ENCODE data around the gene MCRIP2. TPM values are rescaled to one million over a fixed set of nuclear protein-coding genes. Genes with fewer than 3 reads are reported as not detected.
A peak's percentile ranks its signal among the peaks of the same experiment; 100 is the strongest.
"Not testable (repeated sequence)": the region's sequence is repeated elsewhere in the genome, so short reads cannot be mapped to it uniquely, and the experiment has no call there.

The MCRIP2 gene, protein sequence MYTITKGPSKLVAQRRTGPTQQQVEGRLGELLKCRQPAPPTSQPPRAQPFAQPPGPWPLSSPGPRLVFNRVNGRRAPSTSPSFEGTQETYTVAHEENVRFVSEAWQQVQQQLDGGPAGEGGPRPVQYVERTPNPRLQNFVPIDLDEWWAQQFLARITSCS
- total RNA-seq, result 10 to 100 TPM; 15.7 to 17.1 TPM
- total RNA-seq, result 6.6 to 17.7 reads per million in 2 donors

DNA sequence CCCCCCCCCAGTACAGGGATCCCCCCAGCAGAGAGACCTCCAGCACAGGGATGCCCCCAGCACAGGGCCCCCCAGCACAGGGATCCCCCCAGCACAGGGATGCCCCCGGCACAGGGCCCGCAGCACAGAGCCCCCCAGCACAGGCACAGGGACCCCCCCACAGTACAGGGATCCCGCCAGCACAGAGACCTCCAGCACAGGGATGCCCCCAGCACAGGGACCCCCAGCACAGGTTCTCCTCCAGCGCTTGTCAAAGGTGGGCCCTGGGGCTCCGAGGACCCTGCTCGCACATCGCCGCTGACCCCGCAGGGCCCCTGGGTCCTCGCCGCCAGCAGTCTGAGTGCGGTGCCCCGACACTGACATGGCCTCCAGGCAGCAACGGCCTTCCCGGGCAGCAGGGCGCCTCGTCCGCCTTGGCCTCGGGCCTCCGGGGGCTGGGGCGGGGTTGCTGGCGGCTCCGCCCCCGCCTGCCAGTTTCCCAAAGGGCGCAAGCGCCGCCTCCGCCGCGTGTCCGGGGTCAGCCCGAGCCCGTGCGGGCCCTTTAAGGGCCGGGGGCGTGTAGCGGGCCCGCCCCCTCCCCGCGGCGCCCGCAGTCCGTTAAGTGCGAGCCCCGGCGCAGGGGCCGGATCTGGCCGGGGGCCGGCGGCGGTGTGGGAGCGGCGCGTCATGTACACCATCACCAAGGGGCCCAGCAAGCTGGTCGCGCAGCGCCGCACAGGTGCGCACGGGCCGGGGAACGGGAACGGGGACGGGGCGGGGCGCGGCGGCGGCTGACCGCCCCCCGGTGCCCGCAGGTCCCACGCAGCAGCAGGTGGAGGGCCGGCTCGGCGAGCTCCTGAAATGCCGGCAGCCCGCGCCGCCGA, at the start of gene MCRIP2:
TSS of gene MCRIP2 (plus strand) at position 503 of the 863 bp plus-strand sequence. CDS start at position 667, 164 bp downstream.
- H3K4me1 Mint-ChIP-seq, result peaks cover 12% of the 10 kb centered on the region

DNA sequence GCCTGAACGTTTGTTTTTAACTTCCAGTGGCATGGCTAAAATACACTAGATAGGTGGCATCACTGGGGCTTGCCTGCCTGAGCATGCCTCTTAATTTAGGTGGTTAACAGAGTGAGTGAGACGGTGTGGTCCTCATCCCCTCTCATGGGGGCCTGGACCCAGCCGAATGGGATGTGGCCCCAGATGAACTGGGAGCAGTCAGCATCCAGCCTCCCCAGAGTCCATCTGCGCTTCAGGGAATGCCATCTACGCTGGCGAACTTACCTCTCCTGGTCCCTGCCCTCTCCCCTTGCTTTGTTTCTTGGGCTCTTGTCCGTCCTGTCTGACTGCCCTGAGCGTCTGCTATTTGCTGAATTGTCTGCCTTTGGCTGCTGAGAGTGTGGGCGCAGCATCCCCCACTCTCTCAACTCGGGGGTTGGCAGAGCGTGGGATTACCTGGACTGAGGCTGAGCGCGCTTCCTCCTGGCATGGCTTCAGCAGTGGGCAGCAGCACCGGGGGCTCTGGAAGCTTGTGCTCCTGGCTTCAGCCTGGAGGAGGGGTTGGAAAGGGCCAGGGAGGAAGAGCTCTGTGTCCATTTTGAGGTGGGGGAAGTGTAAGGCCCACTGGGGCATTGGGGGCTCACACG, 49.6 kb upstream of the MCRIP2 start:
- no peak for DNase-seq
- H3K9me3 ChIP-seq (ENCODE audit: control insufficient read depth, low read length, poor library complexity, severe bottlenecking), result no peaks in the 10 kb centered on the region
- Mint-ChIP-seq H3K4me1 (peaks cover 39% of the 10 kb centered on the region), H3K27ac (peak overlapping the region; percentile 93), H3K36me3 (ENCODE audit: low read depth) (peaks cover 3% of the 10 kb centered on the region), H3K4me3 (peak overlapping the region; percentile 98), H3K27me3 (no peaks in the 10 kb centered on the region)
- ATAC-seq, result no peak

More for the DNA sequence above, at the start of gene MCRIP2:
- peak within 1 kb of the TSS; percentile 76 for H3K4me3 Mint-ChIP-seq
- peaks cover 4% of the 10 kb centered on the region for H3K27me3 Mint-ChIP-seq
- H3K36me3 Mint-ChIP-seq (ENCODE audit: low read depth), result peaks cover 2% of the 10 kb centered on the region
- ATAC-seq (peak; percentile 33), DNase-seq (peak in 2 of 3 donors; percentile 52 to 57)
- peak within 1 kb of the TSS; percentile 41 for H3K27ac Mint-ChIP-seq
- no peaks in the 10 kb centered on the region for H3K9me3 ChIP-seq (ENCODE audit: control insufficient read depth, low read length, poor library complexity, severe bottlenecking)

DNA sequence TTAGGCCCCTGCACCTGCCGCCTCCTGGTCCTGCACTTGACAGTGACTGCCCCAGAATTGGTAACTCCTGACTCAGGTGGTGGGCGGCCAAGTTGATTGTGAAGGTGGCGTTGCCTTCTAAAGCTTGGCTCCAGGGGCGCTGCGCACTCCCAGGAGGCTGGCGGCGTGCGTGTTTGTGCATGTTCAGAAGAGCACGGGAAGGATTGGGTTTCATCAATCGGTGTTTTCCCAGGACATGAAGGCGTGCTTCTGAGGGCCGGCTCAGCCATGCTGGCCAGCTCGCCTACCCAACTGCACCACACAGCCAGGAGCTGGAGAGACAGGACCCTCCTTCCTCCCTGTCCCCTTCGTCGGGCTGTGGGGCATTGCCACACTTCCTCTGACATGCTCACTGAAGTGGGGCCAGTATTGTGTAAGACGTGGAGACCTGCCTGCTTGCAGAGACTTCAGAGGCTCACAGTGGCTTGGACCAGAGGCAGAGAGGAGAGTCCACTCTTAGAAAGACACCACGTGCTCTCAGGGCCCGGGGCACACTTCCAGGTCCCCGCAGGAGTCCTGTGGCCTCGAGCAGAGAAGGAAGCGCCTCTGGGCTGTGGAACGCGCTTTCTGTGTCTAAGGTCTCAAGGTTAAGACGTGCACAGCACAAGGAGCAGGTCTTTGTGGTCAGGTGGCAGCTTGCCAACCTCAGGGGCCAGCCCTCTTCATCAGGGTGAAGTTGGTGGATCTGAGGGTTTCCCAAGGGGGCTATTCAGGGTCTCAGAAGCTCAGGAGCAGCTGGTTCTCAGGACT, 48.9 kb upstream of the MCRIP2 start:
- H3K27ac Mint-ChIP-seq, result peak overlapping the region; percentile 93
- no peak for ATAC-seq

DNA sequence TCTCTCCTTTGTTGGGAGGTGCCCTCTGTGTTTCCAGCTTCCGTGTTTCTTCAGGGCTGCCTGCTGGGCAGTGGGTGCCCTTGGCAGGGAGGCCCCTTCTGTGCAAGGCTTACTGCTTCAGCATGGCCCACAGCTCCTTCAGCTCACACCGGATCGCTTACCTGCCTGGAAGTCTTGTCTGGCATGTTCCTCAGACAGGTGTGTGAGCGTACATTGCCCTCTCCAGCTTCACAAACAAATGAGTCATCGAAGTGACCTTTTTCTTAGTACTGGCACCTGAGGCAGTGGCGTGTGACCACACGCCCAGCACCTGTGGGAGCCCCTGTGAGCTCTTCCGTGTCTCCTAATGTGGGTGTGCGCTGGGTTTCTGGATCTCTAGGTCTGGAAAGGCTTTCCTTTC, 48.2 kb upstream of the MCRIP2 start:
- Mint-ChIP-seq H3K27ac (no peak overlapping the region), H3K4me1 (peaks cover 33% of the 10 kb centered on the region), H3K36me3 (ENCODE audit: low read depth) (peaks cover 3% of the 10 kb centered on the region), H3K27me3 (no peaks in the 10 kb centered on the region), H3K4me3 (no peak overlapping the region)
- no peak for DNase-seq
- ATAC-seq, result no peak
- no peaks in the 10 kb centered on the region for H3K9me3 ChIP-seq (ENCODE audit: control insufficient read depth, low read length, poor library complexity, severe bottlenecking)

More for the DNA sequence above, 48.9 kb upstream of the MCRIP2 start:
- H3K4me1 Mint-ChIP-seq, result peaks cover 36% of the 10 kb centered on the region
- H3K27me3 Mint-ChIP-seq, result no peaks in the 10 kb centered on the region
- no peak overlapping the region for H3K4me3 Mint-ChIP-seq
- no peaks in the 10 kb centered on the region for H3K9me3 ChIP-seq (ENCODE audit: control insufficient read depth, low read length, poor library complexity, severe bottlenecking)
- H3K36me3 Mint-ChIP-seq (ENCODE audit: low read depth), result peaks cover 3% of the 10 kb centered on the region
- no peak for DNase-seq

DNA sequence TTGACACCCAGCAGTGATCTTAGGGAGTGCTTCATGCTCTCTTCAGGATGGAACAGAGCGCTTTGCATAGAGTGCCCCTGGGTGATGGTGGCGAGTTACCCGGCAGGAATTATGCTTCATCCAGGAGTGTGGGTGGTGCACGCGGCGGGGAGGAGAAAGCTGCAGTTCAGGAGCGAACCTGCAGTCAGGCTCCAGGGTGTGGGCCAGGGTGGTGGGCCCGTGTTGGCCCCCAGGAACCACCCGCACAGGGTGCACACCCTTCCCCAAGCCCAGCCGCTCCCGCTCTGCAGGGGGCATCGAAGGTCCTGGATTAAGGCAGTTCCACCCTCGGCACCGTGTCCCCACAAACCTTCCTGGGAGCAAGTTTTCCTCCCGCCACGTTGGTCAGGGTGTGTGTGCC, 47.8 kb upstream of the MCRIP2 start:
- ATAC-seq (no peak), DNase-seq (no peak)
- no peak overlapping the region for H3K4me3 Mint-ChIP-seq
- peaks cover 3% of the 10 kb centered on the region for H3K36me3 Mint-ChIP-seq (ENCODE audit: low read depth)
- H3K4me1 Mint-ChIP-seq, result peaks cover 31% of the 10 kb centered on the region
- H3K27me3 Mint-ChIP-seq, result no peaks in the 10 kb centered on the region
- no peak overlapping the region for H3K27ac Mint-ChIP-seq
- H3K9me3 ChIP-seq (ENCODE audit: control insufficient read depth, low read length, poor library complexity, severe bottlenecking), result no peaks in the 10 kb centered on the region

DNA sequence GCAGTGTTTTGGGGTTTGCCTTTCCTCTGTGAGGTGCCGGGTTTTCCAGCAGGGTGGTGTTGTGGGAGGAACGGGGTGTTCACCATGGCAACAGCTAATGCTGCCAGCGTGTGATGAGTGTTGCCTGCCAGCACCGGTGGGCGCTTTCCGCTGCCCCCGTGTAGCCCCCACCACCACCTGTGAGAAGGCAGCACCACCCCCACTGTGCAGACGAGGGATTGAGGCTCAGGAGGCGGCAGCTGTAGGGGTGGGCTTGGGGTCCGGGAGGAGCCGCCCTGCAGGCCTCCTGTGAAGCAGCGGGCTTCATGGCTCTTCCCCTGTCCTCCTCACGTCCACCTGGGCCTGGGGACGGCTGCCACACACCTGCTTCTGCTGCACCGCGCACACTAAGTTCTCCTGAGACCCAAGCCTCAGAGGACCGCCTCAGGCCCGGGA, 46.5 kb upstream of the MCRIP2 start:
- Mint-ChIP-seq H3K27ac (peak overlapping the region; percentile 60), H3K27me3 (no peaks in the 10 kb centered on the region), H3K36me3 (ENCODE audit: low read depth) (no peaks in the 10 kb centered on the region), H3K4me1 (peaks cover 29% of the 10 kb centered on the region), H3K4me3 (no peak overlapping the region)
- ATAC-seq (no peak), DNase-seq (no peak)
- H3K9me3 ChIP-seq (ENCODE audit: control insufficient read depth, low read length, poor library complexity, severe bottlenecking), result no peaks in the 10 kb centered on the region

DNA sequence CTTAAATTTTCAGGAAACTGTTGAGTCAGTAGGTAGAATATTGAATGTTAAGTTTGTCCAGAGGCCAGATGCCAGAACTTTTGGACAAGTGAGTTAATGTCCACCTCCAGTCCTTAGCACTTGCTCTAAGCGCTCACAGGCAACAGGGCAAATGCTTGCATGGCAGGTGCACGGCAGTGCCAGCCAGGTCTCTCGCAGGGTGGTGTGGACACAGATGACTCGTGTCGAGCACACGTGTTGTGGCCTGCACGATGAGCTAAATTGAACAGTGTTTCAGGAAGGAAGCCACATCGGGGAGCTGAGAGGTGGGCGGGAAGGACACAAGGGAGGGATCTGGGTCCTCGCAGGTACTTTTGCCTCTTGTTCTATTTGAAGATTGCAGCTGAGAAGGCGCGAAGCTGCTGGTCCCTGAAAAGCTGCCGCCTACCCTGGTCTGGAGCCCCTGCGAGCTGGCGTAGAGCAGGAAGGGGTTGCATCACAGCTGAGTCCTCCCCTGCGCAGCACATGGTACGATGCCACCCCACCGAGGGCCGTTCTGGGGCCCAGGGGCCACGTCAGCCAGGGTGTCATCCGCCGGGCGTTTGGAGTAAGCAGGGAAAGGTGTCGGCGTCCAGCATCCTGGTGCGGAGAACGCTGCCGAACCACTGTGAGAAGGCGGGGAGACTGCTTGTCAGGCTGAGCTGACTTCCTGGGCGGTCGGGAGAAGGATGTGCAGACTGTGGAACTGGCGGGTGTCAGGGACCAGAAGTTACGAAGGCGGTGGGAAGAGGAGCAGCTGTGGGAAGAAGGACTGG, 45.5 kb upstream of the MCRIP2 start:
- ATAC-seq (no peak), DNase-seq (no peak)
- peaks cover 22% of the 10 kb centered on the region for H3K4me1 Mint-ChIP-seq
- H3K27ac Mint-ChIP-seq, result no peak overlapping the region
- no peaks in the 10 kb centered on the region for H3K9me3 ChIP-seq (ENCODE audit: control insufficient read depth, low read length, poor library complexity, severe bottlenecking)
- H3K36me3 Mint-ChIP-seq (ENCODE audit: low read depth), result no peaks in the 10 kb centered on the region
- H3K27me3 Mint-ChIP-seq, result no peaks in the 10 kb centered on the region
- no peak overlapping the region for H3K4me3 Mint-ChIP-seq

DNA sequence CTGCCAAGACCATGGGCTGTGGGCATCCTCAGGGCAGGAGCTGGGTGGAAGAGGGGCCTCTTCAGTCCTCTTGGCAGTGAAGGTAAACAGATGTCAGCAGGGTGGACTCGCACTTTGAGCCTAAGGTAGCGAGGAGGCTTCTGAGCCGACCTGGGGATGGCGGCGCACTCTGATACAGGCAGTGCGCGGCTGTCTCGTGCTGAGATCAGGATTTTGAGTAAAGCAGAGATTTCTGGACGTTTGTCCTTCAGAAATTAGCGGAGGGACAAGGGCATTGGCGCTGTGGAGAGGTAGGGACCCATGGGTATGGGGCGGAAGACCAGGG, 44.9 kb upstream of the MCRIP2 start:
- no peak for ATAC-seq
- no peaks in the 10 kb centered on the region for H3K9me3 ChIP-seq (ENCODE audit: control insufficient read depth, low read length, poor library complexity, severe bottlenecking)
- Mint-ChIP-seq H3K4me3 (no peak overlapping the region), H3K27ac (no peak overlapping the region), H3K4me1 (peaks cover 19% of the 10 kb centered on the region), H3K36me3 (ENCODE audit: low read depth) (no peaks in the 10 kb centered on the region), H3K27me3 (no peaks in the 10 kb centered on the region)
- DNase-seq, result no peak

DNA sequence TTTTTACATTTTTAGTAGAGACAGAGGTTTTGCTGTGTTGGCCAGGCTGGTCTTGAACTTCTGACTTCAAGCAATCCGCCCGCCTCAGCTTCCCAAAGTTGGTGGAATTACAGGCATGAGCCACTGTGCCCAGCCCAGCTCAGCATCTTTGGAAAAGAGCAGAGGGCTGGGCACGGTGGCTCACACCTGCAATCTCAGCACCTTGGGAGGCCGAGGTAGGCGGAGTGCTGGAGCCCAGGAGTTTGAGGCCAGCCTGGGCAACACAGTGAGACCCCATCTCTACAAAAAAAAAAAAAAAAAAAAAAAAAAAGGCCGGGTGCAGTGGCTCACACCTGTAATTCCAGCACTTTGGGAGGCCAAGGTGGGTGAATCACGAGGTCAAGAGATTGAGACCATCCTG, 44.0 kb upstream of the MCRIP2 start:
- not testable (repeated sequence) for H3K9me3 ChIP-seq (ENCODE audit: control insufficient read depth, low read length, poor library complexity, severe bottlenecking); ATAC-seq; H3K4me3 Mint-ChIP-seq; H3K27ac Mint-ChIP-seq; H3K36me3 Mint-ChIP-seq (ENCODE audit: low read depth); DNase-seq; H3K27me3 Mint-ChIP-seq
- H3K4me1 Mint-ChIP-seq, result peaks cover 14% of the 10 kb centered on the region

DNA sequence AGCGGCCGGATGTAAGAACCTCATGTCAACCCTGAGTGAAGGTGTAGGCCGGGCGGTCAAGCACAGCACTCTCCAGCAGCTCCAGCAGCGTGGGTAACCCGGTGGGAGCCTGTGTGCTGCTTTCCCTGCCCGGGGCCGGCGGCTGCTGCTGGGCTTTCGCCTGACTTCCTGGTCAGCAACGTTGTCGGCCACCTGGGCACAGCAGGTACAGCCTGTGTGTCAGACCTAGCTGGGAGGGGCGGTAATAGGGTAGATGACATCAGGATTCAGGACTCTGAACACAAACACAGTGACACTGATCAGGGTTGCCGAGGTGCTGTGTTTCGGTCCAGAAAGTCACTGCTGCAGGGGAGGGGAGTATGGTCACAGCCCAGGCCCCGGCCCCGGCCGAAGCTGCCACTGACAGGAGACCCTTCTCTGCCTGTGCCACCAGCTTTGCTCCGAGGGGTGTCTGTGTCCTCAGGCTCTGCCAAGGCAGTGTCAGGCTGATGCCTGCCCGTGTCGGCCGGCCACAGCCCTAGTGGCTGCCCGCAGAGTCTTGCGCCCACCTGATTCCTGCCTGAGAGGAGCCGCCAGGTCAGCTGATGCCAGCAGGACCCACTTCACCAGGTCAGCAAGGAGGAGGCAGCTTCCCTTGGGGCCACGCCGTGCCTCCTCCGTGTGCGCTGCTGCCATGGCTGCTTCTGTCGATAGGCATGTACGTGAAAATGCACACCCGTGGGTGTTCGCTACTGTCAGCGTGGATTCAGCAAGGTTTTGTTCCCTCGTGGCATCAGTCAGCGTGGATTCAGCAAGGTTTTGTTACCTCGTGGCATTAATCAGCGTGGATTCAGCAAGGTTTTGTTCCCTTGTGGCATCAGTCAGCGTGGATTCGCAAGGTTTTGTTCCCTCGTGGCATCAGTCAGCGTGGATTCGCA, 42.5 kb upstream of the MCRIP2 start:
- Mint-ChIP-seq H3K4me1 (peaks cover 11% of the 10 kb centered on the region), H3K27me3 (no peaks in the 10 kb centered on the region), H3K4me3 (no peak overlapping the region), H3K36me3 (ENCODE audit: low read depth) (peaks cover 2% of the 10 kb centered on the region), H3K27ac (no peak overlapping the region)
- H3K9me3 ChIP-seq (ENCODE audit: control insufficient read depth, low read length, poor library complexity, severe bottlenecking), result no peaks in the 10 kb centered on the region
- ATAC-seq, result no peak
- no peak for DNase-seq

DNA sequence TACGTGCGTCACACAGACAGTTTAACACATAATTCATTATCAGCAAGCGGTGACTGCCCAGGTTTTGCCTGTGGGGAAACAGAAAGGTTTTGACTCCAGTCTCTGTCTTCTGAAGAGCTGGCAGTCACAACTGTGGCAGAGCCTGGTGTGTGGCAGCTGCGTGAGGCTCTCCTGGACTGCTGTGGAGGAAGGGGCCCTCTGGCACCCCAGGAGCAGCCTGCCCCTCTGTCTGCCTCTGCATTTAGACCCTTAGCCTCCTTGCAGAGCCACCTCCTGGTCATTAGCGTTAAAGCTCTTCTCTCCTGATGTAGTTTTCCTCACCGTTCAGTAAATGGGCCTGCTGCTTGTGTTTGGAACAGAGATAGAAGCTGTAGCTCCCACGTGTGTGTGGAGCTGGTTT, 40.8 kb upstream of the MCRIP2 start:
- ATAC-seq (no peak), DNase-seq (no peak)
- H3K27me3 Mint-ChIP-seq, result no peaks in the 10 kb centered on the region
- peaks cover 2% of the 10 kb centered on the region for H3K36me3 Mint-ChIP-seq (ENCODE audit: low read depth)
- H3K4me1 Mint-ChIP-seq, result peaks cover 8% of the 10 kb centered on the region
- H3K27ac Mint-ChIP-seq, result no peak overlapping the region
- no peaks in the 10 kb centered on the region for H3K9me3 ChIP-seq (ENCODE audit: control insufficient read depth, low read length, poor library complexity, severe bottlenecking)
- no peak overlapping the region for H3K4me3 Mint-ChIP-seq

DNA sequence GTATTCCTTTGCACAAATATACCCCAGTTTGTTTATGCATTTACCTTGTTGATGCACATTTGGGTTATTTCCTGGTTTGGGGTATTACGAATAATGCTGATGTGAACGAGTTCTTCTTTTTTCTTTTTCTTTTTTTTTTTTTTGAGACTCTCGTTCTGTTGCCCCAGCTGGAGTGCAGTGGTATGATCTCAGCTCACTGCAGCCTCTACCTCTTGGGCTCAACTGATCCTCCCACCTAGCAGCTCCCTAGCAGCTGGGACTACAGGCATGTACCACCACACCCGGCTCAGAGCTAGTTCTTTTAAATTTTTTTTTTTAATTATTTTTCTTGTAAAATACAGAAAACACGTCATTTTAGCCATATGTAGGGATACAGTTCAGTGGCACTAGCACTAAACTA, 37.7 kb upstream of the MCRIP2 start:
- DNase-seq, result no peak
- no peaks in the 10 kb centered on the region for H3K9me3 ChIP-seq (ENCODE audit: control insufficient read depth, low read length, poor library complexity, severe bottlenecking)
- Mint-ChIP-seq H3K4me1 (peaks cover 4% of the 10 kb centered on the region), H3K36me3 (ENCODE audit: low read depth) (peaks cover 2% of the 10 kb centered on the region), H3K27ac (no peak overlapping the region), H3K4me3 (no peak overlapping the region), H3K27me3 (no peaks in the 10 kb centered on the region)
- no peak for ATAC-seq
